HG03457 (cell line): Measurements from ENCODE around the gene CLVS2.

Source experiments
- ATAC-seq: cut with Tn5 transposase; IDR thresholded peaks from one replicate; pipeline ENCODE4 v1.9.1; 2021; ENCODE audit warnings: moderate number of reproducible peaks; ENCODE audit not compliant: unreplicated experiment

Gene CLVS2

GRCh38 chr6:123022975-123023374 lies 26.9 kb downstream of the CLVS2 start:
- no peak for ATAC-seq

DNA sequence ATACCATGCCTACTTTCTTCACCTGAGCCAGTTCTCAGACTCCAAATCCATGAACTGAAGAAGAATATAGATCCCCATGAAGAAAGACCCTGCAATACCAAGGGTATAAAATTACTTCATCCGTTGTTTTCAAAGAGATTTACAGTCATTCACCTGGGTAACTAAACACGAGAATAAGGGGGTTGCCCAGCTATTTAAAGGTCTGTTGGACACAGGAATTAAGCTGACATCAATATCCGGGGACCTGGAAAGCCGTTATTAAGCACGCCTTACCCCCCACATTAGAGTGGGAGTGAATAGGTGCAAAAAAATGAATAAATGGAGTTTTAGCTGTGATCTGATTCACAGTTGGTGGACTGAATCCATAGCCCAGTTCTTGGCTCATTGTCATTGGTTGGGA lies 28.9 kb downstream of the CLVS2 start:
- ATAC-seq: no peak

GRCh38 chr6:123027408-123027807 lies 31.4 kb downstream of the CLVS2 start:
- no peak for ATAC-seq

DNA sequence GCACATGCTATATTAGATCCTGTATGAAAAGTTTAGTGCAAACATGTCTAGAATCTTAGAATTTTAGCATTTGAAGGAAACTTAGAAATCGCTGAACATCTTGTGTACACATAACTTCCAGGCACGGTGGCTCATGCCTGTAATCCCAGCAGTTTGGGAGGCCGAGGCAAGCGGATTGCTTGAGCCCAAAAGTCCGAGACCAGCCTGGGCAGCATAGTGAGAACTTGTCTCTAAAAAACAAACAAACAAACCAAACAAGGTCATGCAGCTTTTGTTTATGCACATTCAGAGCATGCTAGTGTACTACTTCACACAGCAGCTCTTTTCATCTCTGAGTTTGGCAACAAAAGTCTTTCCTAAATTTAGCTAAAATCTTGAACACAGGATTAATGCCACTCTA lies 32.2 kb downstream of the CLVS2 start:
- no peak for ATAC-seq

DNA sequence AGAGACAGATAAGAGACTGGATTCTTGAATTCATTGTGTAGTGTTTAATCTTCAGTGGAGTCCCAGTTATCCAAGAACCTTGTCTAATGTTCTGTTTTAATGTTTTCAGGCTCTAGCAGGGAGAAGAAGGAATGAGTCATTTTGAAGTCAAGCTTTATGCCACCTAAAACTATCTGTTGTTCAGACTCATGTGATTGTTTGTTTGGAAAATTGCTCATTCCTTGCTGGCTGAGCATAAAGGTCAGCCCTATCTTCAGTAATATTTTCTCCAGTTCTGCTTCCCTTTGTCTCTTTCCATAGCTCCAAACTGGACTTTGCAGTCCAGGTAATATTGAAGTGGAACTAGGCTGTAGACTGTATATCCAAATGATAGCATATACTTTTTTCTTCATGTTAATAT lies 34.2 kb downstream of the CLVS2 start:
- ATAC-seq: no peak

DNA sequence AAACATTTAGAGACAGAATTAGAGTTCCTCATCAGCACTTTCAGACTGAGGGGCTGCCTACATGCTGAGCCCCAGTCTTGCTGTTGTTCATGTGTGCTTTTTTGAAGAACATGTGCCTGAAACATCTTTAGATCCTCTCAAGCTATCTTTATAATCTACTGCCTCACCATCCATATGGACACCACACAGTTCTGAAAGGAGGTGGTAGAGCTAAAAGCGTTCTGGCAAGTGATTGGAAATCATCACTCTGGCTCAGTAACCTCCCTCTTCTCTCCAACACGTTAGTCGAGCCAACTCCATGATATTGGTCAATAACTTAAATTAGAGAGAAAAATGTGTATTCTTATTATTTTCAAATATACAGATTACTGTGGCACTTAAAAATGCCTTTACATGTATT lies 40.6 kb downstream of the CLVS2 start:
- ATAC-seq: no peak

DNA sequence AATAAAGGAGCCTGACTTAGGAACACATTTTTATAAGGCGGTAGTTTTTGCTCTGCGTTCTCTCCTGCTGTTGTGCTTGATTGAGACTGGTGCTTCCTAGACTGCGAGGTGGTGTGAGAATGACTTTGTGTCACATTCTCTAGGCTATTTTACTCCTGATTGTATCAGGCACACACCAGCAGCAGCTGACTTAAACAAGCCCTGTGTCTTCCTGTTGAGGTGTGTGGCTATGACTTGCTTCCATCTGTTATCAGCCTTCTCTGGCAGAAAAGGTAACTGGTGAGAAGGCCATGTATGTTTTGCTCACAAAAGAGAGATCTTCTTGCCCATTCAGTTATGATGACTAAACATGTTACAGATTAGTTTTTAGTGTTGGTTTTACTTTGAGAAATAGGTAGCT lies 43.4 kb downstream of the CLVS2 start:
- ATAC-seq: no peak

- no peak for ATAC-seq
Measured at GRCh38 chr6:123042401-123042800, 46.4 kb downstream of the CLVS2 start.

DNA sequence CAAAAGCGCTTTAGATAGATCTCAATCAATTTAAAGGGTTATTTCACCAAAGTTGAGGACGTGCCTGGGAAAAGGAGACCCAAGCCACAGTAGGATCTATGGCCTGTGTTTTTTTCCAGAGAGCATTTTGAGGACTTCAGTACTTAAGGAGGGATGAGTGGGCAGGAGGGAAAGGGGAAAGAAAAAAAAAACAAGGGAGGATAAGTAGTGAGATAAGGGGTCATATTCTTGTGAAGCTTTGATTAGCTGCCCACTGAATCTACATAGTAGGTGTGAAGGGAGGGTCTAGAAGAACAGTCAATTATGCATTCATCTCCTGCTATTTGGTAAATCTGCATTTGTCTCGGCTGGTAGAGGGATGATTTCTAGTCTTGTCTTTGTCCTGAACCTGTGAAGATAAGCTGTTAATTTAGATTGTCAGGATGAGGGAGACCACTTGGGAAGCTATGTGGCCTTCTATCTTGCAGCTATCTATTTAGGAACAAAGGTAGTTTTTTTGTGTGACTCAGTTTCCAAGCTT lies 48.4 kb downstream of the CLVS2 start:
- no peak for ATAC-seq

- ATAC-seq: no peak
Measured at GRCh38 chr6:123053602-123054225, 57.7 kb downstream of the CLVS2 start.

DNA sequence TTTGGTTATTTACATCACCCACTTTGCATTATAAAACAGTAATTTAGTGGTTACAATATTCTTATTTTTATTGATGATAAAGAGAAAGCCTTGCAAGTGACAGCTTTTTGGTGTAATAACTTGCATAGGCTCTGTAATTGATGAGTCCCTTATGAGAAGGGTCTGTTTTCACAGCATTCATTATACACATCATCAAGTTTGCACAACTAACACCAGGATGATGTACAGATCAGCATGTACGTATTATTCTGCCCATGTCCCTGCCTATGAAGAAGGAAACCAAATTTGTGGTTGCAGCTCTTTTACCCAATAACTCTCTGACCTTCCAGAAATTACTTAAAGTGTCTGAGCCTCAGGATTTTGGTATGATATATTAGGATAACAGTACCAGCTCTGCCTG lies 59.2 kb downstream of the CLVS2 start:
- ATAC-seq: no peak

DNA sequence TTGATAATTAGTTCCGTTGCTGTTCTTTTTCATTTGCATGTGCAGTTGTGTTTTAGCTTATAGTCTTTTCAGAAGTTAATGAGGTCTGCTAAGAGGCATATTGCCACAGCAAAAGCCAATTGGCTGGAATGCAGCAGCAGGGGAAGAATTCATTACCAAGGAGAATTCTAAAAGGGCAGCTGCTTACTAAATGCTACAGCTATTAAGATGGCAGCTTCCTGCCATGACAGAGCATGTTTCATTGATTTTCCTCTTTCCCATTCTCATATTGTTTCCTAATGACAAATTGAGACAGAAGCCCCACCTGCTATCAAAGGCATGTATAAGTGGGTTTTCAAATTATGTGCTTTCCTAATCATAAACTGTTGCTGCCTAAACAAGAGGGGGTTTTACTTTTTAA lies 66.6 kb downstream of the CLVS2 start:
- no peak for ATAC-seq

- no peak for ATAC-seq
Measured at GRCh38 chr6:123064038-123064437, 68.0 kb downstream of the CLVS2 start.

DNA sequence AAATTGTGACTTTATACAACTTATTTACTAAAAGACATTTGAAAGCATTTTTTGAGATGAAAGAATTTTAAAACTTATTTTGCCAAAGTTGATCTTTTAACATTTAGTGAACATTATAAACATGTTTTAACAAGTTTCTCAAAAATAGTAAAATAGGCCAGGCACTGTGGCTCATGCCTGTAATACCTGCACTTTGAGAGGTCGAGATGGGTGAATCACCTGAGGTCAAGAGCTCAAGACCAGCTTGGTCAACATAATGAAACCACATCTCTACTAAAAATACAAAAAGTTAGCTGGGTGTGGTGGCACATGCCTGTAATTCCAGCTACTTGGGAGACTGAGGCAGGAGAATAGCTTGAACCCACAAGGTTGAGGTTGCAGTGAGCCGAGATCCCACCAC lies 78.6 kb downstream of the CLVS2 start:
- ATAC-seq: no peak

- ATAC-seq: no peak
Measured at GRCh38 chr6:123085403-123085802, 89.4 kb downstream of the CLVS2 start.

- ATAC-seq: no peak
Measured at GRCh38 chr6:123089226-123089625, 93.2 kb downstream of the CLVS2 start.

- no peak for ATAC-seq
Measured at GRCh38 chr6:123091091-123091895, 95.3 kb downstream of the CLVS2 start.

GRCh38 chr6:123091896-123092271 lies 95.8 kb downstream of the CLVS2 start:
- ATAC-seq: no peak

DNA sequence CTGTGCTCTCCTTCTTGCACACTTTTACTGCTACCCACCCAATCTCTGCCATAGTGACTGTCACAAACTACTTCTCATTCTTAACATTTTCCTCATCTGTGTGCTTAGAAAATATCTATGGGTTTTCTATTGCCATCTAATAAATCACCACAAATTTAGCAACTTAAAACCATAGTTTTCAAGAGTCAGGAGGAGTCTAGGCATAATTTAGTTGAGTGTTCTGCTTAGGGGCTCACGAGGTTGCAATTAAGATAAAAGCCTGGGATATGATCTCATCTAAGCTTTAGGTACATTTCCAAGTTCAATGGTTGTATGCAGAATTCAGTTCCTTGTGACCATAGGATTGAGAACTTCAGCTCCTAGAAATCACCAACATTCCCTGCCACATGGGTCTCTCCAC lies 98.8 kb downstream of the CLVS2 start:
- no peak for ATAC-seq

GRCh38 chr6:123105561-123105960 lies 109.5 kb downstream of the CLVS2 start:
- ATAC-seq: no peak

DNA sequence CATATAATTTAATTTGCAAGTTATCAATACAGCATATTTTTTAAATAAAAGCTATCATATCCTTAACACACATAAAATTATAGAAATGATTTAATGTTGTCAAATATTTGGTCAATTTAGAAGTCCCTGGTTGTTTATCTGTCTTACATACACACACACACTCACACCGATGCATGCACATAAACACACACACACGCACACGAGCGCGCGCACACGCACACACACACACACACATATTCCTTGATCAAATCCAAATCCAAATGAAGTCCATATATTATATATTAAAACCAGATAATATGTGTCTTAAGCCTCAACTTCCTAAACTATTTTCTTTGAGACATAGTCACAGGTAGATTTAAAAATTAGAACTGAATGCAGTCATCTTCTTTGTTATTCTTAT lies 120.3 kb downstream of the CLVS2 start:
- no peak for ATAC-seq

- ATAC-seq: no peak
Measured at GRCh38 chr6:123117145-123117908, 121.3 kb downstream of the CLVS2 start.
